ENCODE results near the gene ZNF619. TPM values are rescaled to one million over a fixed set of nuclear protein-coding genes. Genes with fewer than 3 reads are reported as not detected.

Gene ZNF619
- 10 to 100 TPM in 3 of 4 donors, 1 to 10 TPM in 1; 5.1 to 14.9 (median 12.8) TPM for total RNA-seq

DNA sequence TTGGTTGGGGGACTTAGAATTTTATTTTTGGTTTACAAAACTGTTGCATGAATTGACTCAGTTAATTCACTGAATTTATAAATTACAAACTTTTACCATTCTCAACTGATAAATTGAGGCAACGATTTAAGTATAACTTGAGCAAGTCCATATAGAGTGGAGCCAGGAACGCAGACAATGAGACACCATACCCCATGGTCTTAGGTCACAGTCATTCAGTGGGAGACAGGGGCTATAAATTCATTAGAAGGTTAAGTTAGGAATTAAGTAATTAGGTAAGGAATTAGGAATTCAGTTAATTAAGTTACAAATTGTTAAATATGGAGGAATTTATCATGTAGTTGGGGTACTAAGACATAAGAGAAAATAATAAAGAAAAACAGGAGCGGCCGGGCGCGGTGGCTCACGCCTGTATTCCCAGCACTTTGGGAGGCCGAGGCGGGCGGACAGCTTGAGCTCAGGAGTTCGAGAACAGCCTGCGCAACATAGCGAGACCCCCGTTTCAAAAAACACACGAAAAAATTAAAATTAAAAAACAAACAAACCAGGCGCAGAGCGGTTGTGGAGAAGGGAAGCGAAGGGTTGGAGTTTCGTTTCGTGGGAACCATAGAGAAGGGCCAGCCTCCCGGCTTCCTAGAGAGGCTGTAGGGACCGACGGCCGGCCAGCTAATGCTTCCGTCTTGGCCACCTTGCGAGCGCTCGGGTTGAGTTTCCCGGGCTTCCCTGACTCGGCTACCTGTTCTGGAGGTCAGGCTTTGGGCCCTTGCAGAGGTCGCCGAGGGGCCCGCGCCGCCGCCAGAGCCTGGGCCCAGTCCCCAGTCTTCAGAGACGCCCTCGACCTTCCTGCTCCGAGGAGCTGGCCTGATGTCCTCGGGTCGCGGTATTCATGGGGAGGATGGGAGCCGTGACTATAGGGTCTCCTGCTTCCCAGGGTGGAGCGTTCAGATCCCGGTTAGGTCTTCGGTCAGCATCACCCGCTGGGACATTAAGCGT is at the start of gene ZNF619:
Gene ZNF619 (plus strand): TSS at position 645 of the 993 bp plus-strand sequence. CDS start 858 bp downstream, outside the sequence.
- peak; percentile 70 to 88 (median 81) for DNase-seq
- Histone ChIP-seq H3K36me3 (peaks cover 0 to 18% (median 0%) of the 10 kb centered on the region in 3 donors), H3K4me3 (peak within 1 kb of the TSS; percentile 69 to 90 (median 82)), H3K27ac (peak within 1 kb of the TSS; percentile 65 to 78 (median 75)), H3K27me3 (no peaks in the 10 kb centered on the region), H3K4me1 (peaks cover 0 to 7% (median 0%) of the 10 kb centered on the region in 4 donors), H3K9me3 (no peaks in the 10 kb centered on the region)
- TF ChIP-seq POLR2A (IDR thresholded peaks at IDR 0.05) (peak in 1 of 2 donors; percentile 33), CTCF (IDR thresholded peaks at IDR 0.05) (no peak)

- Histone ChIP-seq H3K9me3 (no peaks in the 10 kb centered on the region), H3K27me3 (no peaks in the 10 kb centered on the region), H3K36me3 (no peaks in the 10 kb centered on the region), H3K4me3 (no peak overlapping the region), H3K27ac (no peak overlapping the region), H3K4me1 (no peaks in the 10 kb centered on the region)
- DNase-seq = no peak
- TF ChIP-seq POLR2A (IDR thresholded peaks at IDR 0.05) (no peak), CTCF (IDR thresholded peaks at IDR 0.05) (peak in 1 of 6 experiments; percentile 7)
Measured at GRCh38 chr3:40432793-40433192, 44.1 kb upstream of the ZNF619 start.

GRCh38 chr3:40437889-40438288 is 39.0 kb upstream of the ZNF619 start:
- no peak overlapping the region for H3K27ac ChIP-seq
- no peaks in the 10 kb centered on the region for H3K27me3 ChIP-seq
- TF ChIP-seq CTCF (IDR thresholded peaks at IDR 0.05) (no peak), POLR2A (IDR thresholded peaks at IDR 0.05) (no peak)
- no peak for DNase-seq
- H3K4me1 ChIP-seq = no peaks in the 10 kb centered on the region
- no peaks in the 10 kb centered on the region for H3K9me3 ChIP-seq
- no peak overlapping the region for H3K4me3 ChIP-seq
- H3K36me3 ChIP-seq = no peaks in the 10 kb centered on the region

DNA sequence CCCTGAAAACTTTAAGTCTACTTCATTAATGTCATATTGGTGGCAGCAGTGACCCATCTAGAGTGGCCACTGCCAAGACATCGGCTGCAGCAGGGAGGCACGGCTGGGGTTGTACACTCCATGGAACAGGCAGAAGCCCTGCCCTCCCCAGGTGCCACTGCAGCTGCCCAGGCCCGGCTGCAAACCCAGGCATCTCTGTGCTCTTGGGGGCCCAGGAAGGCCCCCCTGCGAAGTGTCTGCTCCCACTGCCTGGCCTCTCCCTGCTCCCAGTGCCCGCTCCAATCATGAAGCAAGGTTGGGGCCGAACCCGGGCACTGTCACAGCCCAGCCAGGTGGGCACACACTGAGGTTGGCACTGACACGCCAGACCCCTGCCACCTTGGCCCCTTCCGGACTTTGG is 31.9 kb upstream of the ZNF619 start:
- H3K4me3 ChIP-seq = no peak overlapping the region
- DNase-seq = no peak
- TF ChIP-seq CTCF (IDR thresholded peaks at IDR 0.05) (no peak), POLR2A (IDR thresholded peaks at IDR 0.05) (no peak)
- H3K27ac ChIP-seq = no peak overlapping the region
- no peaks in the 10 kb centered on the region for H3K36me3 ChIP-seq
- H3K27me3 ChIP-seq = no peaks in the 10 kb centered on the region
- H3K9me3 ChIP-seq = no peaks in the 10 kb centered on the region
- no peaks in the 10 kb centered on the region for H3K4me1 ChIP-seq

DNA sequence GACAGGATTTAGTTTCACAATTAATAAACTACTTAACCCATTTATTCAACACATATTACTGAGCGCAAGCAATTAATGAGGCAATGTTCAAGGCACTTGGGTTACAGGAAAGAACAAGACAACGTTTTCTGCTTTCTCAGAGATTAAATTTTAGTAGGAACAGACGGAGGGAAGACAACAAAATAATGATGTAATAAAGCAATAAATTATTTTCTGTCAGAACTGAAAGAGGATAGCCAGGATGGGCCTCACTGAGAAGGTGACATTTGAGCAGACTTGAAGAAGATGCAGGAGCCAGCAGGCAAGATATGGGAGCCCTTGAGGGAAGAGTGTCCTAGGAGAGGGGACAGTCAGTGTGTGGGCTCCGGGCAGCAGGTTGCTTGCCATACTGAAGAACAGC is 31.0 kb upstream of the ZNF619 start:
- Histone ChIP-seq H3K9me3 (no peaks in the 10 kb centered on the region), H3K4me1 (no peaks in the 10 kb centered on the region), H3K36me3 (no peaks in the 10 kb centered on the region), H3K4me3 (no peak overlapping the region), H3K27me3 (no peaks in the 10 kb centered on the region), H3K27ac (no peak overlapping the region)
- no peak for TF ChIP-seq POLR2A (IDR thresholded peaks at IDR 0.05)
- no peak for TF ChIP-seq CTCF (IDR thresholded peaks at IDR 0.05)
- DNase-seq = no peak
